Cardiac septum (tissue), 1 donor: ENCODE results near the gene NFIB. TPM values are rescaled to one million over a fixed set of nuclear protein-coding genes. Genes with fewer than 3 reads are reported as not detected.

Experiments used
- DNase-seq: peaks from one replicate; pipeline ENCODE4 v3.0.0-alpha.2; 2020; ENCODE audit warnings: low spot score
- intact Hi-C: fragments of 100-400 bp; cut with DNase I; formaldehyde crosslinking; loops from one replicate; pipeline ENCODE4 v1.14.0; 2022
- total RNA-seq: library from RNA; stranded (reverse); fragmentation: NEBNext Ultra II Directional; extraction: Animal tissue kit (Norgen Biotek cat#: 25700); gene quantifications from one replicate; pipeline ENCODE4 v1.2.1, GENCODE V29; 2021
- donor health status: DM: no; HTN: no; CAD: no.

The NFIB gene
- total RNA-seq, 1 donor from 2014 or later: 129 TPM

DNA sequence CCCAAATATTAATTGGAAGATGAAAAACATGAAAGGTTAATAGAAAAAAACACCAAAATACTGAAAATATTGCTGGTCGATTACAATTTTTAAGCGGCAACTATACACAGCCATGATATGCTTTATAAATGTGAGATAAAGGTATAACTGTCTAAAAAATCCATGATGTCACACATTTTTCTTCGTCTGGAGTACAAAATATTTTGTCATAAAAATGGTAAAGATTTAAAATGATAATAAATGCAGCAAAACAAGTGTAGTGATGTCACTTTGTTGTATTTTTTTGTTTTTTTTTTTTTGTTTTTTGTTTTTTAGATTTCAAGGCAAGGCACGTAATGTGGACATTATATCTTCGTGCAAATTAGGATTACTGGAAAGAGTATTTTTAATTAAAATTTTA, 227.4 kb downstream of the NFIB start:
- intact Hi-C loops: no loop called here
- no peak for DNase-seq

DNA sequence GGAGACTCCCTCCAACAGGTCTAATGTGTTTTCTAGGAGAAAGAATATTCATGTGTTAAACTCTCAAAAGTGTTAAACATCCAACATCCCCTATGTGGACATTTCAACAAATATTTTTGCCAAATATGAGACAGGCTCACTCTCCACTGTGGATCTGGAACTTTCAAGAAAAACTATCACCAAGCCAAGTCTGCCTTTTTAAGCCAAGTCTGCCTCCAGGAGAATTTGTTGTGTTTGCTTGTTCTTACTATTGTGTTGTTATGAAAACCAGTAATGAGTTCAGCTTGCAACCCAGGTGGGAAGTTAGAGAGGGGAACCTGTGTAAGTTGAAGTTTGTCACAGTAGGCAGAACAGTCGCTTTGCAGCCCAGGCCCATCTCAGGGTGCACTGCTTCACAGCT, 228.1 kb downstream of the NFIB start:
- intact Hi-C loops: no loop called here
- no peak for DNase-seq

DNA sequence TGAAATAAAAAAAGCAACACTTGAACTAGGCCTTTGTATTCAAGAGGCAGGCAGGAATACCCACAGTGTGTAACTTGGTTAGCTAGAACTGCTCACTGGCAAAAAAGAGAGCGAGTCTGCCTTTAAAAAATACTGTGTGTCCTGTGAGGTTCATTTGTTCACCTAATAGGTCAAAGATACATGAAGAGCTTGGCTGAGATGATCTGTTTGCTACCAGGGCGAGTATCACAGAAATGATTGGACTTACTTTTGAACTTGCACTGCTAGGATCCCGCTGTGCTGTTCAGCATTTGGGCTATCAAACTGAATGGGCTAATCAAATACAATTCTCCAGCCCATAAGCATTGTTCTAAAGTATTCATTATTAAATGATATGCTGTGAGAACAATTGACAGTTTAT, 229.1 kb downstream of the NFIB start:
- DNase-seq: no peak
- intact Hi-C loops: no loop called here

DNA sequence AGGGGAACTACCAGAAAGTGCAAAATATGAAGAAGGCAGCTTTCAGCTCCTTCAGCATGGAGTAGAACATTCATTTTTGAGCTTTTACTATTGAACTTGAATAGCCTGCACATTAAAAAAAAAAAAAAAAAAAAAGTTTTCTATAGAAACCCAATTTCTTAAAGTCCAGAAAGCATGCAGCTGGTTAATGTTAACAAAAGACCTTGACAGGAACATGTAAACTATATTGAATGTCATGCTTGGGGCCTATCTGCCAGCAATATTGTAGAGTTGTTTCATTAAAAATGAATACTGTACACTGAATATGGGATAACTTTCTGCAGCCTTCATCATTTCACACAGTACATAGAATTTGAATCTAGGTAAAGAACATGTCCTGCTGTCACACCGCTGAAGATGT, 230.6 kb downstream of the NFIB start:
- intact Hi-C loops: no loop called here
- DNase-seq: no peak

DNA sequence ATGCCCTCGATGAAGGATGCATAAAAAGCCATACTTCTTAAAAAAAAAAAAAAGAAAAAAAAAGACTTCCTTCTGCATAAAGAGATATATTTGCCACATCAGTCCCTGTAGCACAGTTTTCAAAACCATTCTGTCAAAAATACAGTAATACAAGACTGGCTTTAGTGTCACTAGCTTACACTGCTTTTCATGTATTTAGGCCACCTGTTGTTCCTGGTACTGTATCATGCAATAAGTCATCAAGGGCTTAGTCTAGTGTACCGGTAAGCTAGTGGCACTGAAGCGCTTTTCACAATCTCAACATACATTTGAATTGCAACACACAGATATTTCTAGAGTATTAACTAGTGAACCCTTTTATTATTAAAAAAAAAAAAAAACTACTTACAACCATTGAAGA, 231.2 kb downstream of the NFIB start:
- intact Hi-C loops: no loop called here
- no peak for DNase-seq

DNA sequence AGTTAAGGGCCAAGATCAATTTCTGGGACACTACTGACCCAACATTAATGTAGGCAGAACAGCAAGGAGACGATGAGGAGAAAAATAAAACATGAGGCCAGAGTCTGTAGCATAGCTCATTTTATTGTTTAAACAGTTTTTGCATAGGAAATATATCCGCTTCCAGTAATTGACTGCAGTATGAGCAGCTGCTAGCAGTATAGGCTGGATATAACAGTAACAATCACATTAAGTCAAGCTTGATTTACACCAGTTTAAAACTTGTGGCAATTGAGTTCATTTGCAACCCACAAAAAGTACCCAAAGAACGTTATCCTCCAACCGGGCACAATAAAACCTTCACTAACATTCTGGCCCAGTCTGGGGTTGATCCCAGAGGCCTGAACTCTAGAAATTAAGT, 232.2 kb downstream of the NFIB start:
- intact Hi-C loops: no loop called here
- DNase-seq: no peak

DNA sequence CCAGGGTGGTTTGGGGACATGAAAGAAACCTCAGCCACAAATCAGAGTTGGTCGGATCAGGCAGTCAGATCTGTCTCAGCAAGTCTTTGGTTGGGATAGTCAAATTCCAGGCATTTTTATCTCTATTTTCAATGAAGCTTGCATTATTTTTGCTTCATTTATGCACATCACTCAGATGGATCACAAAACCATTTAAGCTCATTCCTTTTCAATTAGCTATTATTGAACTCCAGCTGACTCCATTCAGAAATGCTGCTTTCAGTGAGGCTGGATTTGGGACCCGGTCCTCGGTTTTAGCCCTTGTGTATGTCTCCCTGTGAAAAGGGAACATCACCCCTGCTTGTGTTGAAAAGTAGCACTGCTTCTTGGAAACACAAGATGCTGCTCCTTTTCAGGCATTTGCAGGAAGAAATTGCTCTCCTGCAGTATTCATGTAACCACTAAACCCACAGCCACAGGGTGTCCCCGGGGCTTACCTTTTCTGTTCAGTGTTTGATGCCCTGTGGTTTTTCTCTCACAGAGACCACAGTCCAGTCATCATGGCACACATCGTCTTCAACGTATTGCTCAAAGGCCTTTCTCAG, 232.9 kb downstream of the NFIB start:
- no peak for DNase-seq
- intact Hi-C loops: no loop called here

DNA sequence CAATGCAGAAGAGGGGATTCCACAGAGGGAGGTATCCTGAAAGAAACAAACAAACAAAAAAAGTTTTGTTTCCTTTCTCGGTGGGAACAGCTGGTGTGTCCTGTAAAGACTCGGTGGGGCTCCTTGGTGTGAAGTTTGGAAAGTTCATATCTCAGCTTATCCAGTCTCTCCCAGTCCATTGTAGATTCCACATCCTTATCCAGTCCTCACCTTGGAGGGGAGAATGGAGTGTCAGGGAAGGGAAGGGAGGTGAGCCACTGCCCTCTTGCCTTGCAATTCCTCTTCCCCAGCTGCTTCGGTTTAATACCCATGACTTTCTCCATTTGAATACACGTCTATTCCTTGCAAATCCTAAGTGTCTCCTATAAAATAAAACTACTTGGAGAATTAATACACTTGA, 234.5 kb downstream of the NFIB start:
- no peak for DNase-seq
- intact Hi-C loops: no loop called here

DNA sequence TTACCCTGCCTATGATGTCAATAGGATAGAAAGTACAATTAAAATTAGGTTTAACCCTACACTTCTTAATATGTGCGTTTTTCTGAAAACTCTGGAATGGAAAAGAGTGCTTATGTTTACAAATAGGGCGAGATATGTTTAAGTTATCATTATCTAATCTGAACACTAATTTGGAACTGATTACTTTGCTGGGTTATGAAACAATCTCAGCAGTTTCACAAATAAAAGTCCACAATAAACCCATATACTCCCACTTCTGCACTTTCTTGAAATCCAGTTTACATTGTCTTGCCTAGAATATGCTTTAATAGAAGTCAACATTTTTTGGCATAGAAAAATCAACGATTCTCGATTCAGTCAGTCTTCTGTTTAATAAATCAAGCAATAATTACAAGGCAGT, 236.3 kb downstream of the NFIB start:
- intact Hi-C loops: no loop called here
- DNase-seq: no peak

DNA sequence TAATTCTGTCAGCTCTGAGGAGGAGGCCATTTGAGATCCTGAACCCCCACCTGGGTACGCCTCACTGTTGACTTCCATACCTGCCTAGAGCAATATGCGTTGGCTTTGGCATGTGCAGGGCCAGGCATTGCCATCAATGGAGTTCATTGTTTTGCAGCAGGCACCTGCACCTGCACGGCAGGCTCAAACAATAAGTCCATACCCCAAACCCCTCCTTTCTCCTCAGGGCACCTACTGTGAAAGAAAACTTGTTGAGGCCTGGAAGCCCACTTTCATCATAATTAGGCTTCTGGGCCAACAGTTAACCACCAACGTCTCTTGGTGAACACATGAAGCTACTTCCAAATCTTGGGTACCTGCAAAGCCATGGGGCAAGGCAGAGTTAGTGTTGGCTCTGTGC, 238.7 kb downstream of the NFIB start:
- no peak for DNase-seq
- intact Hi-C loops: no loop called here

DNA sequence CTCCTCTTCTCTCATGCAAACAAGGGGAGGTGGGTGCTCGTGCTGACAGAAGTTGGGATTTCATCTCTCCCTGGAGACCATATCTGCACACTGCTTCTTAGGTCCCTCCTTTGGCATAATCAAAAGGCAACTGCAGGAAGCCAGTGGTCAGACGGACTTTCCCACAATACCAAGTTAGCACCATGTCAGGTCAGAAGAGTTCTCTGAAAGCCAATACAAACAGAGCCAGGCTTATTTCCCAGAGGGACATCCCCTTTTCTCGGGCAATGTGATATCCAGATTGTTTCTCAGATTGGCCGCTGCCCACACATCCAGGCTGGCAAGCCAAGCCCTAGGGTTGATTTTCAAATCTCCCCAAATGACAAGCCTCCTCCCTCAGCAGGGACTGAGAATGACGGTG, 241.1 kb downstream of the NFIB start:
- intact Hi-C loops: no loop called here
- DNase-seq: no peak

DNA sequence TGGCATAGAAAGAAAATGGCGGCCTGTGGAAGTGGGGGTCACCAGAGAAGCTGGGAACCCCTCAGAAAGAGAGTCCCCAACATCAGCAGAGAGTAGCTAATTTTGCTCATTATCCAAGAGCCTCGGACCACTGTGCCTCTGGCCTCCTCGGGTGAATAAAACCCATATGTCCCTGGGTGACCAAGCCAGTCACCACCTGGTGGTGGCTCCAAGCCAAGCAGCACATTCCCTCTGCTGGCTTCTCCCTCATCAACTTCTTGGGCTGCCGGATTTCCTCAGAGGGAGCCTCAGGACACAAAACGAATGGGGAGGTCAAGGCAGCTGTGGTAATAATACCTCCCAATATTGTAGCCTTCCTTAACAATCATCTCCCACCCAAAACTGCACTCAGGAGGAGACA, 242.5 kb downstream of the NFIB start:
- intact Hi-C loops: no loop called here
- DNase-seq: no peak

DNA sequence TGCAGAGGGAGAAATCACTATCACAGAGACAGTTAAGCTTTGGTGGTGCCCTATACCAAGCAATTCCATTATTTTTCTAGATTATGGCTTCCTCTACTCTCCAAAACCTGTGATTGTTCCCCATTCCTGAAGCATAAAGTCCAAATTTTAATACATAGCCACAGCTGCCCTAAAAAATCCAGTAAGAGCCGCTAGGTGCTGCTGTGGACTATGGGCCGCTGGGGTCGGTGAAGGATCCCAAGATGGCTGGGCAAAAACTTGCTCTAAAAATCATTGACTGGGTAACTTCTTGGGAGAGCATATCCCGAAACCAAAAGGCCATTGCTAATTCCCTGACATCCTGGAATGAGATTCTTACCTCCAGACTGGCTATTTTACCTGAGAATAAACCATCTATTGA, 245.3 kb downstream of the NFIB start:
- intact Hi-C loops: no loop called here
- DNase-seq: no peak

DNA sequence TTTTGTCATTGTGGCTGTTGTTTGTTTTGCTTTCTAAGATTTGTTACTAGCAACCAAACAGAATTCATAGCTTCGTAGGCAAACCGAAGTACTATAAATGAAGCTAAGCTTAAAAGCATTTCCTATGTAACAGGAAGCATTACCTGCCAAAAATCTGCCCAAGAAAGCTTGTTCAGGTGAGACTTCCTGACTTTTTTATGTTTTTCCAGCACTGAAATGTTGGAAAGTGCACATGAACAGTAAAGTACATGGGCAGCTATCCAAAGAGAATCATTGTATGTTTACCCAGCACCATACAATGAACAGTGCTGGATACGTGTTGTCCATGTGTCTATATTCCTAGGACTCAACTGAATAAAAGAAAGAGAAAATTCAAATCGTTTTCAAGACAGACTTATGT, 247.1 kb downstream of the NFIB start:
- intact Hi-C loops: no loop called here
- DNase-seq: no peak

DNA sequence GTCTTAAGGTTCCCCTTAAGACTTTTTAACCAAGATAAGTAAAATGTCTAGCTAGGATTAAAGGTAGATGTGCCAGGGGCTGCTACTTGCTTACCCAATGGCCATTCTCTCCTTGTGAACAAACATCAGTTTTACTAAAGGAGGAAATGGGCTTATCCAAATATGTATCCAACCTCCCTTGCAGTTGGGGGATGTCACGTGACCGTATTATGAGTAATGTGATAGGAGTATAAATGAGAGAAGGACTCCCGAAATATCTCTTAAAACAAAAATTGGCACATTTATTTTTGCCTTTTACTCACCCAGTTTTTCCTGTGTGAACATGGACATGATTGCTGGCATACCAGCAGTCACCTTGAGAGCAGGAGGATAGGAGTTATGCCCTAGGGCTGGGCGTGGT, 247.9 kb downstream of the NFIB start:
- intact Hi-C loops: no loop called here
- DNase-seq: no peak

DNA sequence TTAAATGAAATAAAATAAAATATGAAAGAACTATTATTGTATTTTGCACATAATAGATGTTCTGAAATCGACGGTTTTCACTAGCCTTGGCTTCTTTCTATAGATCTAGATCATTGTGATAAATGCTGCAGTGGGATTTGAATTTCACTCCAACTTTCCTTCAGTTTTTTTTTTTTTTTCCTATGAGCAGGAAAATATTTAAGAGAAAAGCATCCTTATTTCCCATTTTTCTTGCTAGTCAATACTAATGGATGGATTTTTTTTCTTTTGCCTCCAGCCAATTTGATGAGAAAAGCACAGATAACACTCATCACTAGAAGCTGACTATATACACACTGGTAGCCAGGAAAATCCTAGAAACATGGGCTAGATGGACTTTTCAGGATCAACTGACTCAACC, 249.0 kb downstream of the NFIB start:
- DNase-seq: no peak
- intact Hi-C loops: no loop called here

DNA sequence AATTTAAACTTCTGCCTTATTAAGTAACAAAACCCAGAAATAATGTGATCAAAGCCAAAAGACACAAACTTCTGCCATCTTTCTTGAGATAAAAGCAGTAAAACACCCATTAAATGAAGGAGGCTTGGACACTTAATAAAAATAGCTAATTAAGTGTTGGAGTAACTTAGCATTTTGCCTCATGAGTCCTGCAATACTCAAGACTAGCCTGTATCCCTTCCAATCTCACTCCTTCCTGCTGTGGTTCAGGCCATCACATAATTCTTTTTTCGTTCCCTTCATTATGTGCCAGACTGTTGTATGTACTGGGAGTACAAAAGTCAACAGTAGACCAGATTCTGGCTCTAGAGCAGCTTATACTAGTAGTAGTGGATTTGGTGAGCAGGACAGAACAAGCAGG, 250.2 kb downstream of the NFIB start:
- intact Hi-C loops: no loop called here
- DNase-seq: no peak

DNA sequence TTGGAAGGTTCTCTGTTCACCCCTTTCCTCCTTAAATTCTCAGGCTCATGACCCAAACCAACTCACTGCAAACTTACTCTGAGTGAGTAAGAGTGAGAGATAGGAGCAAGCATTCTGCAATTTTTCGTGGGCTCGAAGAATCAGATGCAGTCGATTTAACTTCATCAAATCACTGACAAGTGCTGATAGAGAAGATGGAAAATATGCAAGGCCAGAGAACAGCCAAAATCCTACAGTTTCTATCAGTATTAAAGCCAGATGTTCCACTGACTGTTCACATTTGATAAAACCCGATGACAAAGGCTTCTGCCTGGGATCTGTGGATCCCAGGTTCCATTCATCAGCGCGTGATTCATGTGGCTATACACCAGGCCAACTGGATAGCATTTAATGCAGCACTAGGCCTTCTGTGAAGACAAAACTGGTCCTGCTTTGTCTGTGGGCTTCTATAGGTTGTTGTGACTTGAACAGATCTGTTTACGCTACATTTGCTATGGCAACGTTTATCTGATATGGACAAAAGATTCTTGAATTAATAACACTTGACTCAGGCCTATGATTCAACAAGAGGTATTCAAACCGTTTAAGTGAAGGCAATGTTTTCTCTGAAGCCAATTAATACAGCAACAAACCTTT, 251.2 kb downstream of the NFIB start:
- intact Hi-C loops: no loop called here
- no peak for DNase-seq

DNA sequence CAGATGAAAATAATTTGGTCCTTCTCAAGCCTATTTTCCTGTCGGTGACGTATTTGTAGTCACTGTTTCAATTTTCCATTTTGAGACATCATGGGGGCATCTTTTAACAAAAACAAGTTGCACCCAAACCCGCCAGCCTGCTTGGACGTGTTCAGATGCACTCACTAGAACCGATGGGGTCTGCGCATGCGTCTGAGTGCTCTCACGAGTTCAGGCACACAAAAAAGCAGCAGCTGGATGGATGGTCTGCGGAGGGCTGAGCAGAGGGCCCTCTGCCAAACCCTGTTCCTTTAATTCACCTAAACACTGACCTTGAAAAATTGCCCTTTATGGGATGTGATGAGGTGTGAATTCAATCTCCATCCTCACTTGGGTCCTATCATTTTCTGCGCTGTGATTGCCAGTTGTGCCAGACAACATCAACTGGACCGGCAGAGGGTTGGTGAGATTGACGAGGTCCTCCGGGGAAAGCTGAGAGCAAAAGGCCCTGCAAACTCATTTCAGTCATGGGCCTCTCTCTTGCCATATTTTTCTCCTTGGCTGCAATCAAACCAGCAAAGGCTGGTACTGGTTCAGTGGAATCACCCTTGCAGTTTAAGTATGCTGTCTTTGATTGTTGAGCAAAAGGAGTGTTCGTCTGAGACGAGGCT, 251.9 kb downstream of the NFIB start:
- intact Hi-C loops: no loop called here
- no peak for DNase-seq

DNA sequence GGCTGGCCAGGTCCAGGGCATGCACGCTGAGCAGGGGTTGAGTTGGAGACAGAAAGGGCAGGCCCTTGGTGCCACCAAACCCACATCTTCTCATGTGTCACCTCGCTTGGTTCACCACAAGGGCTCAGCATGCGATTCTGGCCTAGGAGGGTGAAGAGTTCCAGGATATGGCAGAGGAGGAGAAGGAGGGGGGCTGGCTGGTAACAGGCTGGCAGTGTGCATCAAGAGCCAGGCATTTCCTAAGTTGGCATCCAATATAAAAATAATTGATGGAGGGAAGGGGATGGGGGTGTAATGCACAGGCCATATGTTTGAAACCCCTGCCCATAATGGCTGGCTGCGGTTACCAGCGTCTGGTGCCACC, 255.6 kb downstream of the NFIB start:
- intact Hi-C loops: no loop called here
- DNase-seq: no peak

DNA sequence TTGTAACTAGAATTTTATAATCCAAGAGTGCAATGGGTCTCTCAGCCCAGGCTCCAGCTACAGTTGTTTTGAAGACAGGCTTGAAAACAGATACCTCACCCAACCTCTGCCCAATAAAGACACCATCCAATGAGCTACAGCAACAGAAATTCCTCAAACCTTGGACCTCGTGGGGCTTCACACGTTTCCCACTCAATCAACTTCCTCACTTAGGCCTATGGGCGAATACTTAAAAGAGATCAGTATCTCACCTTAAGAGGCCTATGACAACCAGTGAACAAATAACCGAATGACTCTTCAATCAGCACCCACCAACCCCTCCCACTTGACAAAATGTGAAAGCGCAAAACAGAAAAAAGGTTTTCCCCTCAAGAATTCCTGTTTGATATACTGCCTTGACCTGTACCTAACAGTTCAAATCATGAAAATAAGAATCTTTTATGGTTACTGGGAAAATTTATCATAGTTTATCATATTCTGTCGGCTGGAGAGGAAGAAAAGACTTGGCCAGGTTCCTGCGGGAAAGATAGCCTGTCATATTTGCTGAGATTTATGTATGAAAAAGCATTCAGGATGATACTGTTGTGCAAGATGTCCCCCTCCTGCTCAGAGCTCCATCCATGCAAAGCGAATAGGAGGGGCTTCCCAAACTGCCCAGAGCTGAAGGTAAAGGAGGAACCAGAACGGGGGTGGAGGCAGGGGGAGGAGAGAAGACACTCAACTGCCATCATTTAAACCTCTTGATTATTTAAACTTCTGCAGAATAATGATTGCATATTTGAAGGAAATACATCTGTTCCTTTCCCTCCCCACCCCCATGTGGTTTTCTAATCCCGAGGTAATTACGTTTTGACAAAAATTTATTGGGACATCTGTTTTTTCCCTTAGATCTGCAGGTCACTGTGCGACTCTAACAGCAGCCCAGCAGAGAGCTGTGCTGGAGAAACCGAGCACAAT, 256.3 kb downstream of the NFIB start:
- intact Hi-C loops: no loop called here
- no peak for DNase-seq
